ELR (cell line): ENCODE data around the gene LILRA6.
"Not testable (repeated sequence)": the region's sequence is repeated elsewhere in the genome, so short reads cannot be mapped to it uniquely, and the experiment has no call there.

ENCODE experiments used
- DNase-seq: peaks from one replicate; pipeline ENCODE4 v3.0.0-alpha.2; 2015; ENCODE audit warnings: low read depth

The LILRA6 gene

GRCh38 chr19:54207983-54208783 is 34.4 kb downstream of the LILRA6 start:
- DNase-seq, result peak; percentile 64

- DNase-seq, result no peak
These were observed 35.0 kb downstream of the LILRA6 start for GRCh38 chr19:54207676-54207982.

- not testable (repeated sequence) for DNase-seq
These were observed 35.4 kb downstream of the LILRA6 start for GRCh38 chr19:54207193-54207592.

GRCh38 chr19:54206831-54207177 is 35.8 kb downstream of the LILRA6 start:
- DNase-seq, result no peak

- no peak for DNase-seq
These were observed 36.4 kb downstream of the LILRA6 start for GRCh38 chr19:54206030-54206830.

- DNase-seq, result no peak
These were observed 37.7 kb downstream of the LILRA6 start for GRCh38 chr19:54204767-54205468.

- DNase-seq, result no peak
These were observed 39.4 kb downstream of the LILRA6 start for GRCh38 chr19:54203151-54203611.

GRCh38 chr19:54201980-54202379 is 40.6 kb downstream of the LILRA6 start:
- no peak for DNase-seq

- no peak for DNase-seq
These were observed 41.4 kb downstream of the LILRA6 start for GRCh38 chr19:54201172-54201701.

- no peak for DNase-seq
These were observed 43.2 kb downstream of the LILRA6 start for GRCh38 chr19:54199401-54199800.

- DNase-seq, result no peak
These were observed 45.5 kb downstream of the LILRA6 start for GRCh38 chr19:54197121-54197520.

- DNase-seq, result no peak
These were observed 46.1 kb downstream of the LILRA6 start for GRCh38 chr19:54196536-54196935.

- not testable (repeated sequence) for DNase-seq
These were observed 48.1 kb downstream of the LILRA6 start for GRCh38 chr19:54194463-54194862.

GRCh38 chr19:54193011-54193410 is 49.6 kb downstream of the LILRA6 start:
- DNase-seq, result no peak

GRCh38 chr19:54191811-54192453 is 50.7 kb downstream of the LILRA6 start:
- peak; percentile 49 for DNase-seq

- peak; percentile 78 for DNase-seq
These were observed 51.4 kb downstream of the LILRA6 start, which contains the start of gene TSEN34 for GRCh38 chr19:54191011-54191810. TSEN34 (plus strand) TSS chr19:54191308; CDS start chr19:54191365, 57 bp downstream.

- peak; percentile 99 for DNase-seq
These were observed 52.0 kb downstream of the LILRA6 start for GRCh38 chr19:54190503-54191010.

- peak; percentile 100 for DNase-seq
These were observed 52.7 kb downstream of the LILRA6 start for GRCh38 chr19:54189735-54190502.

- no peak for DNase-seq
These were observed 53.4 kb downstream of the LILRA6 start, which contains the start of gene MBOAT7 for GRCh38 chr19:54189145-54189734. MBOAT7 (minus strand) TSS chr19:54189580; CDS start chr19:54188508, 1,072 bp downstream.
